ENCODE measurements around the gene CCP110. TPM values are rescaled to one million over a fixed set of nuclear protein-coding genes. Genes with fewer than 3 reads are reported as not detected.

The CCP110 gene
- total and polyA plus RNA-seq, 2 of the 13 experiments (the other 11 are each of a cell fraction or from before 2014, with no cell fraction given) = 10.0 to 11.1 TPM

DNA sequence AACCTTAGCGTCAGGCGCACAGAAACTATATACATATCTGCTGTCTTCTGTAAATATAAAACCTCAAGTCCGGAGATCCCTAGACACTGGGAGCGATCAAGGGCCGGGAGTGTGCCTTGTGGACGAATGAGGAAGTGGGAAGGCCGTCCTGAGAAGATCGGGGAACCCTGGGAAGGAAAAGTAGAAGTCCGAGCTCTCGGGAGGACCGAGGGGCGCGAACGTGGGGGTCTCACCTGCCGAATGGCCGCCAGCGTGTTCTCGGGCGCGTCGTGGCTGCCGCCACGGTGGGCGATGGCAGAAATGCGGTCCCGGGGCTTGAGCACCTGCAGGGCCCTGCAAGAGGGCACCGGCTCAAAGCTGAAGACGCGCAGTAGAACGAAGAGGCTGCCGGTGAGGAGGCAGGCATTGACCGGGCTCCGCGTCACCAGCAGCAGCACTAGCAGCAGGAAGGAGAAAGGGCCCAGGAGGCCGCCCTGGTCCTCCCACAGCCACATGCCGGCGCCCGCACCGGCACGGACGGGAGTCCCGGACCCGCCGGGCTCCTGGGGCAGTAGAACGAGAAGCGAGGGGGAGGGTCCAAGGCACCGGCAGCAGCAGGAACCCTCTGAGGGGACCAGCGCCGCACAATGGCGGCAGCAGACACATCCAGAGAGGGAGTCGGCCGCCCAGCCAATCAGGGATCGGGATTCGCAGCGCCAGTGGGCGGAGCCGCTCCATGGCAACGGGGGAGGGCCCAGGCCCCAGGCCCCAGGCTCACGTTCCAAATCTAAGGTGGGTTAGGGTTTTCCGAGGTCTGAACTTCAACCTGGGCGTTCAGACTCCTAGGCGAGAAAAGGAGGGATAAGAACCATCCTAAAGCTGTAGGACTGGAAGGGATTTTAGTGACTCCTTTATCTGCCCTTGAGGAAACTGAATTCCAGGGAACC is 2.0 kb upstream of the CCP110 start, which contains the start of gene GDE1 (continued):
- TF ChIP-seq ZNF234 (CRISPR knock-in tag; conservative IDR thresholded peaks at IDR 0.05) = no peak; the same call in 1 of the 2 replicates
- TF ChIP-seq CHD4 (IDR thresholded peaks at IDR 0.05; ENCODE audit: borderline replicate concordance, low read length) = no peak; the same call in 1 of the 2 replicates
- TF ChIP-seq ZNF709 (CRISPR knock-in tag; IDR thresholded peaks at IDR 0.05) = peak; percentile 74; the same call in 1 of the 2 replicates
- TF ChIP-seq ASH2L (IDR thresholded peaks at IDR 0.05; ENCODE audit: insufficient read length, low read depth, low read length) = peak; percentile 88
- TF ChIP-seq, protein P1, sequence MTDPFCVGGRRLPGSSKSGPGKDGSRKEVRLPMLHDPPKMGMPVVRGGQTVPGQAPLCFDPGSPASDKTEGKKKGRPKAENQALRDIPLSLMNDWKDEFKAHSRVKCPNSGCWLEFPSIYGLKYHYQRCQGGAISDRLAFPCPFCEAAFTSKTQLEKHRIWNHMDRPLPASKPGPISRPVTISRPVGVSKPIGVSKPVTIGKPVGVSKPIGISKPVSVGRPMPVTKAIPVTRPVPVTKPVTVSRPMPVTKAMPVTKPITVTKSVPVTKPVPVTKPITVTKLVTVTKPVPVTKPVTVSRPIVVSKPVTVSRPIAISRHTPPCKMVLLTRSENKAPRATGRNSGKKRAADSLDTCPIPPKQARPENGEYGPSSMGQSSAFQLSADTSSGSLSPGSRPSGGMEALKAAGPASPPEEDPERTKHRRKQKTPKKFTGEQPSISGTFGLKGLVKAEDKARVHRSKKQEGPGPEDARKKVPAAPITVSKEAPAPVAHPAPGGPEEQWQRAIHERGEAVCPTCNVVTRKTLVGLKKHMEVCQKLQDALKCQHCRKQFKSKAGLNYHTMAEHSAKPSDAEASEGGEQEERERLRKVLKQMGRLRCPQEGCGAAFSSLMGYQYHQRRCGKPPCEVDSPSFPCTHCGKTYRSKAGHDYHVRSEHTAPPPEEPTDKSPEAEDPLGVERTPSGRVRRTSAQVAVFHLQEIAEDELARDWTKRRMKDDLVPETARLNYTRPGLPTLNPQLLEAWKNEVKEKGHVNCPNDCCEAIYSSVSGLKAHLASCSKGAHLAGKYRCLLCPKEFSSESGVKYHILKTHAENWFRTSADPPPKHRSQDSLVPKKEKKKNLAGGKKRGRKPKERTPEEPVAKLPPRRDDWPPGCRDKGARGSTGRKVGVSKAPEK (CRISPR knock-in tag; IDR thresholded peaks at IDR 0.05; ENCODE audit: borderline replicate concordance) = no peak; the same call in 1 of the 2 replicates
- TF ChIP-seq, protein P2, sequence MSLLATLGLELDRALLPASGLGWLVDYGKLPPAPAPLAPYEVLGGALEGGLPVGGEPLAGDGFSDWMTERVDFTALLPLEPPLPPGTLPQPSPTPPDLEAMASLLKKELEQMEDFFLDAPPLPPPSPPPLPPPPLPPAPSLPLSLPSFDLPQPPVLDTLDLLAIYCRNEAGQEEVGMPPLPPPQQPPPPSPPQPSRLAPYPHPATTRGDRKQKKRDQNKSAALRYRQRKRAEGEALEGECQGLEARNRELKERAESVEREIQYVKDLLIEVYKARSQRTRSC (CRISPR knock-in tag; IDR thresholded peaks at IDR 0.05; ENCODE audit: low read depth) = no peak
- TF ChIP-seq BORCS8-MEF2B (CRISPR knock-in tag; IDR thresholded peaks at IDR 0.05) = peak; percentile 86
- TF ChIP-seq, protein P3, sequence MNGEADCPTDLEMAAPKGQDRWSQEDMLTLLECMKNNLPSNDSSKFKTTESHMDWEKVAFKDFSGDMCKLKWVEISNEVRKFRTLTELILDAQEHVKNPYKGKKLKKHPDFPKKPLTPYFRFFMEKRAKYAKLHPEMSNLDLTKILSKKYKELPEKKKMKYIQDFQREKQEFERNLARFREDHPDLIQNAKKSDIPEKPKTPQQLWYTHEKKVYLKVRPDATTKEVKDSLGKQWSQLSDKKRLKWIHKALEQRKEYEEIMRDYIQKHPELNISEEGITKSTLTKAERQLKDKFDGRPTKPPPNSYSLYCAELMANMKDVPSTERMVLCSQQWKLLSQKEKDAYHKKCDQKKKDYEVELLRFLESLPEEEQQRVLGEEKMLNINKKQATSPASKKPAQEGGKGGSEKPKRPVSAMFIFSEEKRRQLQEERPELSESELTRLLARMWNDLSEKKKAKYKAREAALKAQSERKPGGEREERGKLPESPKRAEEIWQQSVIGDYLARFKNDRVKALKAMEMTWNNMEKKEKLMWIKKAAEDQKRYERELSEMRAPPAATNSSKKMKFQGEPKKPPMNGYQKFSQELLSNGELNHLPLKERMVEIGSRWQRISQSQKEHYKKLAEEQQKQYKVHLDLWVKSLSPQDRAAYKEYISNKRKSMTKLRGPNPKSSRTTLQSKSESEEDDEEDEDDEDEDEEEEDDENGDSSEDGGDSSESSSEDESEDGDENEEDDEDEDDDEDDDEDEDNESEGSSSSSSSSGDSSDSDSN (CRISPR knock-in tag; IDR thresholded peaks at IDR 0.05) = peak; percentile 98
- no peak for TF ChIP-seq TCF7 (IDR thresholded peaks at IDR 0.05; ENCODE audit: low read depth)
- TF ChIP-seq ATM (IDR thresholded peaks at IDR 0.05; ENCODE audit: borderline replicate concordance) = no peak
- TF ChIP-seq, protein P4, sequence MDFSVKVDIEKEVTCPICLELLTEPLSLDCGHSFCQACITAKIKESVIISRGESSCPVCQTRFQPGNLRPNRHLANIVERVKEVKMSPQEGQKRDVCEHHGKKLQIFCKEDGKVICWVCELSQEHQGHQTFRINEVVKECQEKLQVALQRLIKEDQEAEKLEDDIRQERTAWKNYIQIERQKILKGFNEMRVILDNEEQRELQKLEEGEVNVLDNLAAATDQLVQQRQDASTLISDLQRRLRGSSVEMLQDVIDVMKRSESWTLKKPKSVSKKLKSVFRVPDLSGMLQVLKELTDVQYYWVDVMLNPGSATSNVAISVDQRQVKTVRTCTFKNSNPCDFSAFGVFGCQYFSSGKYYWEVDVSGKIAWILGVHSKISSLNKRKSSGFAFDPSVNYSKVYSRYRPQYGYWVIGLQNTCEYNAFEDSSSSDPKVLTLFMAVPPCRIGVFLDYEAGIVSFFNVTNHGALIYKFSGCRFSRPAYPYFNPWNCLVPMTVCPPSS (IDR thresholded peaks at IDR 0.05) = no peak
- TF ChIP-seq, protein P5, sequence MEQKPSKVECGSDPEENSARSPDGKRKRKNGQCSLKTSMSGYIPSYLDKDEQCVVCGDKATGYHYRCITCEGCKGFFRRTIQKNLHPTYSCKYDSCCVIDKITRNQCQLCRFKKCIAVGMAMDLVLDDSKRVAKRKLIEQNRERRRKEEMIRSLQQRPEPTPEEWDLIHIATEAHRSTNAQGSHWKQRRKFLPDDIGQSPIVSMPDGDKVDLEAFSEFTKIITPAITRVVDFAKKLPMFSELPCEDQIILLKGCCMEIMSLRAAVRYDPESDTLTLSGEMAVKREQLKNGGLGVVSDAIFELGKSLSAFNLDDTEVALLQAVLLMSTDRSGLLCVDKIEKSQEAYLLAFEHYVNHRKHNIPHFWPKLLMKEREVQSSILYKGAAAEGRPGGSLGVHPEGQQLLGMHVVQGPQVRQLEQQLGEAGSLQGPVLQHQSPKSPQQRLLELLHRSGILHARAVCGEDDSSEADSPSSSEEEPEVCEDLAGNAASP (CRISPR knock-in tag; IDR thresholded peaks at IDR 0.05; ENCODE audit: borderline replicate concordance) = peak; percentile 71; the same call in 1 of the 2 replicates
- peak; percentile 85 for TF ChIP-seq ZBTB38 (CRISPR knock-in tag; IDR thresholded peaks at IDR 0.05)
- TF ChIP-seq ZNF33A (CRISPR knock-in tag; IDR thresholded peaks at IDR 0.05; ENCODE audit: borderline replicate concordance) = peak; percentile 94; the same call in 1 of the 2 replicates
- TF ChIP-seq MEF2D (CRISPR knock-in tag; IDR thresholded peaks at IDR 0.05) = peak; percentile 89; the same call in 1 of the 2 replicates
- TF ChIP-seq, protein P6, sequence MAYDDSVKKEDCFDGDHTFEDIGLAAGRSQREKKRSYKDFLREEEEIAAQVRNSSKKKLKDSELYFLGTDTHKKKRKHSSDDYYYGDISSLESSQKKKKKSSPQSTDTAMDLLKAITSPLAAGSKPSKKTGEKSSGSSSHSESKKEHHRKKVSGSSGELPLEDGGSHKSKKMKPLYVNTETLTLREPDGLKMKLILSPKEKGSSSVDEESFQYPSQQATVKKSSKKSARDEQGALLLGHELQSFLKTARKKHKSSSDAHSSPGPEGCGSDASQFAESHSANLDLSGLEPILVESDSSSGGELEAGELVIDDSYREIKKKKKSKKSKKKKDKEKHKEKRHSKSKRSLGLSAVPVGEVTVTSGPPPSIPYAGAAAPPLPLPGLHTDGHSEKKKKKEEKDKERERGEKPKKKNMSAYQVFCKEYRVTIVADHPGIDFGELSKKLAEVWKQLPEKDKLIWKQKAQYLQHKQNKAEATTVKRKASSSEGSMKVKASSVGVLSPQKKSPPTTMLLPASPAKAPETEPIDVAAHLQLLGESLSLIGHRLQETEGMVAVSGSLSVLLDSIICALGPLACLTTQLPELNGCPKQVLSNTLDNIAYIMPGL (CRISPR knock-in tag; IDR thresholded peaks at IDR 0.05; ENCODE audit: borderline replicate concordance in 1 of 2, low read depth in 1 of 2) = peak; percentile 93 to 98; a peak in 3 of 4 replicates
